GM19467 (cell line): ENCODE measurements around the gene PRSS8.

Source experiments
- ATAC-seq: cut with Tn5 transposase; IDR thresholded peaks from one replicate; pipeline ENCODE4 v1.9.1; 2021; ENCODE audit warnings: mild to moderate bottlenecking, moderate library complexity; ENCODE audit not compliant: unreplicated experiment

Gene PRSS8

GRCh38 chr16:31130336-31130891 lies 5.1 kb downstream of the PRSS8 start:
- ATAC-seq, result no peak

- ATAC-seq, result no peak
These were observed 5.8 kb downstream of the PRSS8 start for GRCh38 chr16:31129568-31130335.

GRCh38 chr16:31128711-31129567 lies 6.6 kb downstream of the PRSS8 start:
- no peak for ATAC-seq

GRCh38 chr16:31127182-31127581 lies 8.3 kb downstream of the PRSS8 start:
- ATAC-seq, result no peak

- no peak for ATAC-seq
These were observed 9.7 kb downstream of the PRSS8 start for GRCh38 chr16:31125844-31126243.

- no peak for ATAC-seq
These were observed 15.4 kb downstream of the PRSS8 start for GRCh38 chr16:31120129-31120528.

- ATAC-seq, result no peak
These were observed 17.0 kb downstream of the PRSS8 start for GRCh38 chr16:31118223-31119155.

GRCh38 chr16:31117384-31118222 lies 17.9 kb downstream of the PRSS8 start, which contains the start of gene KAT8:
KAT8 (plus strand) TSS chr16:31117664; CDS start chr16:31117682, 18 bp downstream.
- peak; percentile 83 for ATAC-seq

DNA sequence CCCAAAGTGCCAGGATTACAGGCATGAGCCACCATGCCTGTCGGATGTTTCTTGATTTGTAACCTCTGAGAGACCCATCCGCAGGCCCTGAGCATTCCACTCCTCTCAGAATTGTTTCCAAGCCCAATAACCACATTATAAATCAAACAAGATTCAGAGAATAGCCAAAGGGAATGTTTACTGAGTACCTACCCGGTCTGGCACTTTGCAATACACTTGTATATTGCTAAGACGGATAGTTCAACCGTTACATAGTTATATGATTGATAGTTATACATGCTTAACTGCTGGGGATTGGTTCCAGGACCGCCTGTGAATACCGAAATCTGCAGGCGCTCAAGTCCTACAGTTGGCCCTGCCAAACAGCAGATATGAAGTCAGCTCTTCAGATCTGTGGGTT lies 21.1 kb downstream of the PRSS8 start:
- no peak for ATAC-seq

DNA sequence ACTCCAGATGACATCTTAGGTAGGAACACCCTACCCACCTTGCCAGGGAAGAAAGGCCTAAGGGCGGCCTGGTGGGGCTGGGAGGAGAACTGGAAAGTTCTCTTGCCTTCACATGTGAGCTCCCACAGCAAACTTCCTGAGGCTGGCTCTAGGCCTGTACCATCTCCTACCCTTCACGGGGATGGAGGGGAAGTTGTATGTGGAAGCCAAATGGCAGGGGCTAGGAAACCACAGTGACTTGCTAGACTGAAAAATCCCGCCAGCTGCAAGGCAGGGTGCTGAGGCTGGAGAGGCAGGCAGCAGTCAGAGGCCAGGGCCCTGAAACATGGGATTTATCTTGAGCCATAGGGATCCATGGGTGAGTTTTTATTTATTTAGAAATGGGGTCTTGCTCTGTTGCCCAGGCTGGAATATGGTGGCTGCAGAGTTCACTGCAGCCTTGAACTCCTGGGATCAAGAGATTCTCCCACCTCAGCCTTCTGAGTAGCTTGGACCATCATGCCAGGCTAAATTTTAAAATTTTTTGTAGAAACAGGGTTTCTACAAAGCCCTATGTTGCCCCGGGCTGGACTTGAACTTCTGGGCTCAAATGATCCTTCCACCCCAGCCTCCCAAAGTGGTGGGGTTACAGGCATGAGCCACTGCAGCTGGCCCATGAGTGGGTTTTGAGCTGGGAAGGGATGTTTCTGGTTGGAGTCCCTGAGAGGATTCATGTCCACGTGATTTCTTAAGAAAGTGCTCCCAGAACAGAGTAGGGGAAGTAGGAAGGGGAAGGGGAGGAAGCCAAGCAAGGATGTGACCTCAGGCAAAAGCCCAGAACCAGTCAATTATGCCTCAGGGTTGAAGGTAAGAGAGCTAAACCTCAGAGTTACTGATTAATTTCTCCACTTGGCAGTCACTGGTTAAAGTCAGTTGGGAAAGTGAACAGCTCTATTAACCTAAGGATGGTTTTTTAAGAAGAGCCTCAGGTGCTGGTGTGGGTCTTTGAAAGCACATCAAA lies 22.1 kb downstream of the PRSS8 start:
- ATAC-seq, result no peak

DNA sequence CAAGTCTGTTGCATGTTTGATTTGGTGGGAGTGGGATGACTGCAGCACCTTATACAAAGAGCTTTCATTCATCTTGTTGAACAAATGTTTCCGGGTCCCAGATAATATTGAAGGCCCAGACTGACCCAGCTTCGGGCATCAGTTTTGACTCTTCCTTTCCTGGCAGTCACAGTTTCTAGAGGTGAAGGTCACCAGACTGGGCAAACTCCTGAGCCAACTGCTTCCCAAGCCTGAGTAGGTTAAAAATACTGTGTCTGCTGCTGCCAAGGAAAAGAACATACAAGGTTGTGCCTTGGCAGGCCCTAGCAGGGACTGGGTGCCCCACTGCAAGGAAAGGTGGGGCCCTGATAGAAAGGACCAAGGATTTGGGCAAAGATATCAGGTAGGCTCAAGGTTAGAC lies 22.8 kb downstream of the PRSS8 start:
- no peak for ATAC-seq

- ATAC-seq, result no peak
These were observed 23.6 kb downstream of the PRSS8 start for GRCh38 chr16:31111881-31112466.

DNA sequence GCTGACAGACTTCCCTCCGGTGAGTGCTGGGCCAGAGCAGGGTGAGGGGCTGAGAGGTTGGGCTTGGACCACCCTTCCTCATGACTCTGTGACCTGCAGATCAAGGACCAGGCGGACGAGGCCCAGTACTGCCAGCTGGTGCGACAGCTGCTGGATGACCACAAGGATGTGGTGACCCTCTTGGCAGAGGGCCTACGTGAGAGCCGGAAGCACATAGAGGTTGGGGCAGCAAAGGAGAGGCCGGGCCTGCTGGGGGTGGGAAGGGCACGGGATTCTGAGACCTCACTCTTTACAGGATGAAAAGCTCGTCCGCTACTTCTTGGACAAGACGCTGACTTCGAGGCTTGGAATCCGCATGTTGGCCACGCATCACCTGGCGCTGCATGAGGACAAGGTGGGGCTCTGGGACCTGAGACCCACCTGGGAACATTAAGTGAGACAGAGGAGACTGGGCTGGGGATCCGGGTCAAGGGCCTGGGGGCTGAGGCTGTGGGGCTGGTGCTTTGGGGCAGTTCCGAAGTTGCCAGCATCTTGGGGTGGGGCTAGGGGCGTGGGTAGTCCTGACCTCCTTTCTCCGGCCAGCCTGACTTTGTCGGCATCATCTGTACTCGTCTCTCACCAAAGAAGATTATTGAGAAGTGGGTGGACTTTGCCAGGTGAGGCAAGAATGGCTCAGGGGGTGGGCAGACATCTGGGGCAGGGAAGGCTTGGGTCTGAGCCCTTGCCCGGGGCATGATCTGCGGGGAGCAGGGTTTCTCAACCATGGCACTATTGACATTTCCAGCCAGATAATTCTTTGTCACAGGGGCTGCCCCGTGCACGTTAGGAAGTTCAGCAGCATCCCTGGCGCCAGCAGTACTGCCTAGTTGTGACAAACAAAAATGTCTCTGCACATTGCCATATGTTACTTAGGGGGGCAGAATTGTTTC lies 25.2 kb downstream of the PRSS8 start:
- ATAC-seq, result no peak

DNA sequence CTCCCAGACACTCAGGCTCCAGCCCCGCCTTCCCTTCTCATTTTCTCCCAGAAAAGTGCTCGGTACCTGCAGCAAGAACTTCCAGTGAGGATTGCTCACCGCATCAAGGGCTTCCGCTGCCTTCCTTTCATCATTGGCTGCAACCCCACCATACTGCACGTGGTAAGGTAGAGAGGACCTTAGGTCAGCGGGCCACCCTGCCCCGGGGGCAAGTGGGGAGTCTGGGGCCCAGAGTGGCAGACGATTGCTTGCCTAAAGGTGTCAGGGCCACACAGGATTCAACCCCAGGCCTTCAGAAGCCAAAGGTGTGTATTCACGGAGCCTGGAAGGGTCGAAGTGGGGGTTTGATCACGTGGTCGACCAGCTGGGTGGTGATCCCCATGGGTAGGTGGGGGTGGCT lies 25.9 kb downstream of the PRSS8 start:
- no peak for ATAC-seq

DNA sequence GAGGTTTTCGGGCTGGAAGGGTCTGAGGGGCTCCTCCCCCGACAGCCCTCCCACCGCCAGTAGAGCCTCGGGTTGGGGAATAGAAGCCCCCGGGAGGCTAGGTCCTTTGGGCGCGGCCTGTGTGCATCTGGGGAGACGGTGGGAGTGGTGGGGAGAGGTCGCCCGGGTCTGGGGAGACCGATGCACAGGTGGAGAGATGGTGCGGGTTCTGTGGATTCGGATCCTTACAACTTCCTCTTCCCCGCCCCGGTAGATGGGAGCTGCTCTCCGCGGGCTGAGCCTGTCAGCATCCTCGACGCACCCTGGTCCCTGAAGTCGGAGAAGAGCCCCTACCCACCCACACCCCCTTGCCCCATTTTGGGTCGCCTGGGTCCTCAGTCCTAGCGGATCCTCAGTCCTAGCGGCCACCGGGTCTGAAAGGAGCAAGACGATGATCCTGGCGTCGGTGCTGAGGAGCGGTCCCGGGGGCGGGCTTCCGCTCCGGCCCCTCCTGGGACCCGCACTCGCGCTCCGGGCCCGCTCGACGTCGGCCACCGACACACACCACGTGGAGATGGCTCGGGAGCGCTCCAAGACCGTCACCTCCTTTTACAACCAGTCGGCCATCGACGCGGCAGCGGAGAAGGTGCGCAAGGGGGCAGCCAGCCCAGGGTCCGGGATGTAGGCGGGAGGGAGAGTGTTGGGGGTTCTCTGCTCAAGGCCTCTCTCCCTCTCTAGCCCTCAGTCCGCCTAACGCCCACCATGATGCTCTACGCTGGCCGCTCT lies 26.6 kb downstream of the PRSS8 start:
- ATAC-seq, result no peak

GRCh38 chr16:31108035-31108793 lies 27.3 kb downstream of the PRSS8 start, which contains the start of gene BCKDK:
BCKDK (plus strand) TSS chr16:31108386; CDS start chr16:31109224, 838 bp downstream.
- peak; percentile 79 for ATAC-seq
